NB4 (cell line): ENCODE data around the gene MUCL3.

Experiments
- DNase-seq: peaks from one replicate; pipeline ENCODE4 v3.0.0; 2010; ENCODE audit warnings: low read depth
- H3K4me3 ChIP-seq: one replicate; pipeline ENCODE4 v1.5.1; 2011; ENCODE audit warnings: mild to moderate bottlenecking, low read depth, low read length, moderate library complexity
- MAX ChIP-seq: IDR thresholded peaks from 2 replicates; pipeline ENCODE4 v1.6.1; 2011; ENCODE audit warnings: low read depth, low read length
- MYC ChIP-seq: IDR thresholded peaks from 2 replicates; pipeline ENCODE4 v1.6.1; 2011; ENCODE audit warnings: low read depth, low read length
- POLR2A ChIP-seq: IDR thresholded peaks from 2 replicates; pipeline ENCODE4 v1.6.1; 2011; ENCODE audit warnings: mild to moderate bottlenecking; ENCODE audit not compliant: insufficient read length; ENCODE audit errors: extremely low read depth
- TF ChIP-seq, protein P1 (sequence below): IDR thresholded peaks from one replicate; pipeline ENCODE4 v1.5.1; 2012; ENCODE audit warnings: low read depth, low read length

Gene MUCL3

GRCh38 chr6:30935018-30935417, 5.8 kb upstream of the MUCL3 start:
- DNase-seq, result no peak
- TF ChIP-seq MAX (no peak), MYC (no peak), POLR2A (no peak)
- TF ChIP-seq, protein P1, sequence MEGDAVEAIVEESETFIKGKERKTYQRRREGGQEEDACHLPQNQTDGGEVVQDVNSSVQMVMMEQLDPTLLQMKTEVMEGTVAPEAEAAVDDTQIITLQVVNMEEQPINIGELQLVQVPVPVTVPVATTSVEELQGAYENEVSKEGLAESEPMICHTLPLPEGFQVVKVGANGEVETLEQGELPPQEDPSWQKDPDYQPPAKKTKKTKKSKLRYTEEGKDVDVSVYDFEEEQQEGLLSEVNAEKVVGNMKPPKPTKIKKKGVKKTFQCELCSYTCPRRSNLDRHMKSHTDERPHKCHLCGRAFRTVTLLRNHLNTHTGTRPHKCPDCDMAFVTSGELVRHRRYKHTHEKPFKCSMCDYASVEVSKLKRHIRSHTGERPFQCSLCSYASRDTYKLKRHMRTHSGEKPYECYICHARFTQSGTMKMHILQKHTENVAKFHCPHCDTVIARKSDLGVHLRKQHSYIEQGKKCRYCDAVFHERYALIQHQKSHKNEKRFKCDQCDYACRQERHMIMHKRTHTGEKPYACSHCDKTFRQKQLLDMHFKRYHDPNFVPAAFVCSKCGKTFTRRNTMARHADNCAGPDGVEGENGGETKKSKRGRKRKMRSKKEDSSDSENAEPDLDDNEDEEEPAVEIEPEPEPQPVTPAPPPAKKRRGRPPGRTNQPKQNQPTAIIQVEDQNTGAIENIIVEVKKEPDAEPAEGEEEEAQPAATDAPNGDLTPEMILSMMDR, result no peak
- H3K4me3 ChIP-seq, result no peak overlapping the region

- no peak overlapping the region for H3K4me3 ChIP-seq
- TF ChIP-seq MAX (no peak), POLR2A (no peak), MYC (no peak)
- TF ChIP-seq, protein P1, result no peak
- DNase-seq, result no peak
Measured at GRCh38 chr6:30937265-30937664, 3.5 kb upstream of the MUCL3 start.

DNA sequence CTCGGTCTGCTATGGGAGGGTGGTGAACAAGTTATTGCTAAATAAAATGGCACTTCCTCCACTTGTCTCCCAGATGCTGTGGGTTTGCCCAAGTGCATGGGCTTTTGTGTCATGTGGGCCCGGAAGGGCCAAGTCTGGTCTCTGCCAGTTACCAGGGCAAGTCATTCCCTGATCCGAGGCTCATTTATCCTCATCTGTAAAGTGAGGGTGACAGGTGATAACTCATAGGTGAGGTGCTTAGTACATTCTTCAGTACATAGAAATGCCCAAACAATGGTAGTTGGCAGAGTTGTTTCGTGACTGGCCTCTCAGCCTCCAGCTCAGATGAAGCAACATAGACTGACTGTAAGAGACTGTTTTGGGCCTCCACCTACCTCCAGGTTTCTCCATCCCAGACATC, 2.0 kb upstream of the MUCL3 start:
- no peak overlapping the region for H3K4me3 ChIP-seq
- no peak for DNase-seq
- TF ChIP-seq POLR2A (no peak), MAX (no peak), MYC (no peak)
- TF ChIP-seq, protein P1, result no peak

GRCh38 chr6:30939473-30939872, 1.3 kb upstream of the MUCL3 start:
- no peak overlapping the region for H3K4me3 ChIP-seq
- TF ChIP-seq POLR2A, result no peak
- no peak for DNase-seq

GRCh38 chr6:30942338-30943060, 1.7 kb downstream of the MUCL3 start:
- DNase-seq, result no peak
- H3K4me3 ChIP-seq, result no peak overlapping the region
- TF ChIP-seq POLR2A (no peak), MYC (no peak), MAX (no peak)
- TF ChIP-seq, protein P1, result no peak

GRCh38 chr6:30944051-30944450, 3.3 kb downstream of the MUCL3 start:
- H3K4me3 ChIP-seq, result no peak overlapping the region
- DNase-seq, result no peak
- TF ChIP-seq MAX (no peak), POLR2A (no peak), MYC (no peak)
- TF ChIP-seq, protein P1, result no peak
